ENCODE data around the gene TM4SF1. TPM values are rescaled to one million over a fixed set of nuclear protein-coding genes. Genes with fewer than 3 reads are reported as not detected.

TM4SF1 gene
- total and polyA plus RNA-seq, 9 of the 15 experiments (the other 6 are each of a cell fraction or from before 2014, with no cell fraction given): 0.06 to 0.44 (median 0.08) TPM; not detected in 4

DNA sequence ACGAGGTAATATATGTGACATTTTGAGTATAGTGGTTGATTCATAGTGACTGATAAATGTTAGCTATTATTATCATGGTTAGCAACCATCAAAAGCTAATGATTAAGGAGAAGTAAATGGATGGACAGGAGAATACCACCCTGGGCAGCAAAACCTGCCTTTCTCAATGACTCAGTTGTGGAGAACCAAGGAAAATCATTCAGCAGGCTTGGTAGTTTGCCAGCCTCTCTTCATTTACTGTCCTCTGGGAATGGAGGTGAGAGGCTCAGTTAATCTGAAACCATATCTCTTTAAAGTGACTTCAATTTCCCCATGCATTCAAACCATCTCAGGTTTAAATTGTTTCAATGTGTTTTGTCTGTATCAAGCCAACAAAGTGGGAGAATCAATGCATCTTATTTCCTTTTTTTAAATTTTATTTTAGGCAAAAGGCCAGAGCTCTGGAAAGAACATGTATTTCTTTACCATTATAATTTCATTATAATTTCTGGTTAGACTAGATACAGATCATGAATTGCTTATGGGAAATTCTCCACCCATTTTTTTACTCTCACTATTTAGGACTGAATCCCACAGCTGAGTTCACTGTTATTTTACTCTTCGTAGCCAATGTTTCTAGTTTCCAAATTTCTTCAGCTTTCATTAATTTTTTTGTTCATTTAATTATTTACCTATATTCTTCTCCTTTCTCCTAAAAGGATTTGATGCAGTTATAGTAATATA, 46.7 kb downstream of the TM4SF1 start:
- Histone ChIP-seq H3K9me3 (replicated peaks; ENCODE audit: control insufficient read depth, insufficient read depth, low read depth, low read length) (no peaks in the 10 kb centered on the region), H3K27ac (ENCODE audit: extremely low read depth, low read depth, low read length) (no peak overlapping the region), H2AFZ (ENCODE audit: low read depth, low read length) (no peak overlapping the region), H3K9ac (ENCODE audit: insufficient read depth in 1 of 2, low read depth in 2 of 2, low read length in 2 of 2) (no peak overlapping the region), H3K79me2 (ENCODE audit: control insufficient read depth, insufficient read depth, low read length) (no peaks in the 10 kb centered on the region), H3K36me3 (ENCODE audit: control insufficient read depth, insufficient read depth, low read length) (no peaks in the 10 kb centered on the region), H3K4me2 (ENCODE audit: insufficient read depth, low read length) (no peak overlapping the region), H3K4me3 (no peak overlapping the region), H3K4me1 (replicated peaks in 1 of 2; ENCODE audit: control insufficient read depth in 2 of 2, insufficient read depth in 2 of 2, low read length in 2 of 2) (no peaks in the 10 kb centered on the region; a peak in 1 of 5 replicates), H3K27me3 (ENCODE audit: control insufficient read depth in 2 of 2, insufficient read depth in 2 of 2, low read length in 2 of 2) (no peaks in the 10 kb centered on the region; a peak in 2 of 5 replicates), H3K9me1 (ENCODE audit: control insufficient read depth, insufficient read depth, low read length) (no peaks in the 10 kb centered on the region), H4K20me1 (replicated peaks; ENCODE audit: control insufficient read depth, insufficient read depth, low read length) (no peaks in the 10 kb centered on the region)
- in situ Hi-C loops (cut with MboI) (no loop called here), intact Hi-C loops (cut with micrococcal nuclease) (no loop called here)
- POLR2A ChIA-PET: interaction anchor here (0.6 kb wide), 1 partner anchor 382 kb away, joined by 3 read pairs; no protein-coding TSS in a partner anchor
- ATAC-seq (no peak), FAIRE-seq (no peak), DNase-seq (ENCODE audit: extremely low read depth in 1 of 4, low spot score in 3 of 4) (no peak)
- BruUV-seq (replicated peaks): no TSS peak
- WGBS (ENCODE audit: insufficient coverage, low coverage, missing lambda C conversion rate): 0% methylated on average over 2 of the region's 2 CpGs
- CTCF ChIA-PET (ENCODE audit: low intra/inter-chr PET ratio): no interaction called here
- TF ChIP-seq KAT8 (IDR thresholded peaks at IDR 0.05; ENCODE audit: low read depth) (no peak), PTRF (tag; IDR thresholded peaks at IDR 0.05) (no peak), NEUROD1 (IDR thresholded peaks at IDR 0.05; ENCODE audit: borderline replicate concordance, low read depth, low read length, partially characterized antibody) (no peak), TEAD2 (tag; IDR thresholded peaks at IDR 0.05) (no peak), NKRF (IDR thresholded peaks at IDR 0.05; ENCODE audit: borderline replicate concordance) (no peak), SRSF1 (IDR thresholded peaks at IDR 0.05; ENCODE audit: low read depth, low read length) (no peak), HNRNPH1 (optimal IDR thresholded peaks at IDR 0.05; ENCODE audit: low read depth, low read length) (no peak)
- TF ChIP-seq, protein P1, sequence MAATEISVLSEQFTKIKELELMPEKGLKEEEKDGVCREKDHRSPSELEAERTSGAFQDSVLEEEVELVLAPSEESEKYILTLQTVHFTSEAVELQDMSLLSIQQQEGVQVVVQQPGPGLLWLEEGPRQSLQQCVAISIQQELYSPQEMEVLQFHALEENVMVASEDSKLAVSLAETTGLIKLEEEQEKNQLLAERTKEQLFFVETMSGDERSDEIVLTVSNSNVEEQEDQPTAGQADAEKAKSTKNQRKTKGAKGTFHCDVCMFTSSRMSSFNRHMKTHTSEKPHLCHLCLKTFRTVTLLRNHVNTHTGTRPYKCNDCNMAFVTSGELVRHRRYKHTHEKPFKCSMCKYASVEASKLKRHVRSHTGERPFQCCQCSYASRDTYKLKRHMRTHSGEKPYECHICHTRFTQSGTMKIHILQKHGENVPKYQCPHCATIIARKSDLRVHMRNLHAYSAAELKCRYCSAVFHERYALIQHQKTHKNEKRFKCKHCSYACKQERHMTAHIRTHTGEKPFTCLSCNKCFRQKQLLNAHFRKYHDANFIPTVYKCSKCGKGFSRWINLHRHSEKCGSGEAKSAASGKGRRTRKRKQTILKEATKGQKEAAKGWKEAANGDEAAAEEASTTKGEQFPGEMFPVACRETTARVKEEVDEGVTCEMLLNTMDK (IDR thresholded peaks at IDR 0.05; ENCODE audit: borderline replicate concordance, insufficient read depth, low read depth, low read length, poor library complexity, severe bottlenecking): no peak
- TF ChIP-seq, protein P2, sequence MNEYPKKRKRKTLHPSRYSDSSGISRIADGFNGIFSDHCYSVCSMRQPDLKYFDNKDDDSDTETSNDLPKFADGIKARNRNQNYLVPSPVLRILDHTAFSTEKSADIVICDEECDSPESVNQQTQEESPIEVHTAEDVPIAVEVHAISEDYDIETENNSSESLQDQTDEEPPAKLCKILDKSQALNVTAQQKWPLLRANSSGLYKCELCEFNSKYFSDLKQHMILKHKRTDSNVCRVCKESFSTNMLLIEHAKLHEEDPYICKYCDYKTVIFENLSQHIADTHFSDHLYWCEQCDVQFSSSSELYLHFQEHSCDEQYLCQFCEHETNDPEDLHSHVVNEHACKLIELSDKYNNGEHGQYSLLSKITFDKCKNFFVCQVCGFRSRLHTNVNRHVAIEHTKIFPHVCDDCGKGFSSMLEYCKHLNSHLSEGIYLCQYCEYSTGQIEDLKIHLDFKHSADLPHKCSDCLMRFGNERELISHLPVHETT (CRISPR knock-in tag; conservative IDR thresholded peaks at IDR 0.05 in 1 of 2, IDR thresholded peaks at IDR 0.05 in 1 of 2): no peak
- TF ChIP-seq, protein P3, sequence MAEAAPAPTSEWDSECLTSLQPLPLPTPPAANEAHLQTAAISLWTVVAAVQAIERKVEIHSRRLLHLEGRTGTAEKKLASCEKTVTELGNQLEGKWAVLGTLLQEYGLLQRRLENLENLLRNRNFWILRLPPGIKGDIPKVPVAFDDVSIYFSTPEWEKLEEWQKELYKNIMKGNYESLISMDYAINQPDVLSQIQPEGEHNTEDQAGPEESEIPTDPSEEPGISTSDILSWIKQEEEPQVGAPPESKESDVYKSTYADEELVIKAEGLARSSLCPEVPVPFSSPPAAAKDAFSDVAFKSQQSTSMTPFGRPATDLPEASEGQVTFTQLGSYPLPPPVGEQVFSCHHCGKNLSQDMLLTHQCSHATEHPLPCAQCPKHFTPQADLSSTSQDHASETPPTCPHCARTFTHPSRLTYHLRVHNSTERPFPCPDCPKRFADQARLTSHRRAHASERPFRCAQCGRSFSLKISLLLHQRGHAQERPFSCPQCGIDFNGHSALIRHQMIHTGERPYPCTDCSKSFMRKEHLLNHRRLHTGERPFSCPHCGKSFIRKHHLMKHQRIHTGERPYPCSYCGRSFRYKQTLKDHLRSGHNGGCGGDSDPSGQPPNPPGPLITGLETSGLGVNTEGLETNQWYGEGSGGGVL (CRISPR knock-in tag; IDR thresholded peaks at IDR 0.05): no peak
